C4-2B (cell line): ENCODE data around the gene SLAIN1.

Experiments
- H3K27ac ChIP-seq: fragments of 450-650 bp; 2 replicates; pipeline ENCODE4 v1.5.1; 2017
- ZFX ChIP-seq: fragments of 450-650 bp; IDR thresholded peaks from 2 replicates; pipeline ENCODE4 v1.6.1; 2017
- TF ChIP-seq, protein P1 (sequence below): fragments of 450-650 bp; conservative IDR thresholded peaks from 2 replicates; pipeline ENCODE4 v1.5.1; 2017; ENCODE audit warnings: mild to moderate bottlenecking

The SLAIN1 gene

DNA sequence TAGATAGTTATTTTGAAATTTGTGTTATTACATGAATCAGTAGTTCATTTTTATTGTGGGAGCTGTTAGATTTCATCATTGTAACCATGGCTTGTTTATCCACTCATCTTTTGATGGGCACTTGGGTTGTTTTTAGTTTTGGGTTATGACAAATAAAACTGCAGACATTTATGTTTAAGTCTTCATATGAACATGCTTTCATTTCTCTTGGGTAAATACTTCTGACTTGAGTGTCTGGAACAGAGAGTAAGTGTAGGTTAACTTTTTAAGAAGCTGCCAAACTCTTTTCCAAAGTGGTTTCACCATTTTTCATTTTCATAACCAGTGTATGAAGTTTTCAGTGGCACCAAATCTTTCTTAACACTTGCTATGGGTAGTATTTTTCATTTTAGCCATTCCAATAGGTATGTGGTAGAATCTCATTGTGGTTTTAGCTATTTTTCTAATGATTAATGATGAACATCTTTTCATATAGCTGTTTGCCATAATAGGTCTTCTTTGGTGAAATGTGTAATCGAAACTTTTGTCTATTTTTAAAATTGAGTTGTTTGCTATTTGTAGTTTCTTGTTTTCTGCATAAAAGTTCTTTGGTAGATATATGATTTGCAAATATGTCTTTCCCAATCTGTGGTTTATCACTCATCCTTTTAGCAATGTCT lies 17.9 kb downstream of the SLAIN1 start:
- no peak overlapping the region for H3K27ac ChIP-seq
- TF ChIP-seq ZFX, result no peak
- TF ChIP-seq, protein P1, sequence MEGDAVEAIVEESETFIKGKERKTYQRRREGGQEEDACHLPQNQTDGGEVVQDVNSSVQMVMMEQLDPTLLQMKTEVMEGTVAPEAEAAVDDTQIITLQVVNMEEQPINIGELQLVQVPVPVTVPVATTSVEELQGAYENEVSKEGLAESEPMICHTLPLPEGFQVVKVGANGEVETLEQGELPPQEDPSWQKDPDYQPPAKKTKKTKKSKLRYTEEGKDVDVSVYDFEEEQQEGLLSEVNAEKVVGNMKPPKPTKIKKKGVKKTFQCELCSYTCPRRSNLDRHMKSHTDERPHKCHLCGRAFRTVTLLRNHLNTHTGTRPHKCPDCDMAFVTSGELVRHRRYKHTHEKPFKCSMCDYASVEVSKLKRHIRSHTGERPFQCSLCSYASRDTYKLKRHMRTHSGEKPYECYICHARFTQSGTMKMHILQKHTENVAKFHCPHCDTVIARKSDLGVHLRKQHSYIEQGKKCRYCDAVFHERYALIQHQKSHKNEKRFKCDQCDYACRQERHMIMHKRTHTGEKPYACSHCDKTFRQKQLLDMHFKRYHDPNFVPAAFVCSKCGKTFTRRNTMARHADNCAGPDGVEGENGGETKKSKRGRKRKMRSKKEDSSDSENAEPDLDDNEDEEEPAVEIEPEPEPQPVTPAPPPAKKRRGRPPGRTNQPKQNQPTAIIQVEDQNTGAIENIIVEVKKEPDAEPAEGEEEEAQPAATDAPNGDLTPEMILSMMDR, result no peak

GRCh38 chr13:77716692-77717091 lies 19.2 kb downstream of the SLAIN1 start:
- H3K27ac ChIP-seq, result no peak overlapping the region
- TF ChIP-seq, protein P1, result no peak
- no peak for TF ChIP-seq ZFX

DNA sequence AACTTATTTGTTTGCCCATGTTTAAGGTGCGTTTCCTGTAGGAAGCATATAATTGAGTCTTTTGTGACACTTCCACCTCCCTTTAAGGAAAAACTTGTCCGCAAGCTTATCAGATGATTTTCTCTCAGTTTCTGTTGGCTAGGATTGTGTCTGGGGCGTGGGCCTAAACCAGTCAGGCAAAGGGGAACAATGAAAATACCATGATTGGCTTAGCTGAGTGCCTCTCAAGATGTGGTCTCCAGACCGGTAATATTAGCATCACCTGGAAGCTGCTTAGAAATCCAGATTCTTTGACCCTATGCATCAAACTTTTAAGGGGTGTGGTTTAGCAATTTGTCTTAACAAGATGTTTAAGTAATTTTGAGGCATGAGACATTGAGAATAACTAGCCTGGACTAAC lies 20.0 kb downstream of the SLAIN1 start:
- no peak overlapping the region for H3K27ac ChIP-seq
- TF ChIP-seq, protein P1, result no peak
- TF ChIP-seq ZFX, result no peak

GRCh38 chr13:77719128-77719527 lies 21.6 kb downstream of the SLAIN1 start:
- H3K27ac ChIP-seq, result no peak overlapping the region
- TF ChIP-seq, protein P1, result no peak

- TF ChIP-seq ZFX, result no peak
- TF ChIP-seq, protein P1, result no peak
- no peak overlapping the region for H3K27ac ChIP-seq
These were observed 23.5 kb downstream of the SLAIN1 start for GRCh38 chr13:77720988-77721387.

DNA sequence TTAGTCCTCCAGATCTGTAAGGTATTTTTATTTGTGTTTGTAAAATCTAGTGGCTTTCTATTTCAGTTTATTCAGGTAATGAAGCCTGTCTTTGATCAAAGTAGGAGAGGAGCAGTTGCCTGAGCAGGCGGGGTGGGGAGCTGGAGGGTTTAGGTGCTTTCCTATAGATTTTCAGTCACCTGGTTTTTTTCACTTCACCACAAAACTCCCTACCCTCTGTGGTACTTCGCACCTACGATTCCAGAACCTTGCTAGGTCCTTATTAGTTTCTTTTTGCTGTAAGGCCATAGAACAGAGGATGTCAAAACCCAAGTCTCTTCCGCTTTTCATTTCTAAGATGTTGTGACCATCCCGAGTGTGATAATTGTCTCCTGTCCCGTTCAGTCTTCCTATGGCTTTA lies 26.6 kb downstream of the SLAIN1 start:
- TF ChIP-seq, protein P1, result no peak
- no peak for TF ChIP-seq ZFX
- H3K27ac ChIP-seq, result no peak overlapping the region

DNA sequence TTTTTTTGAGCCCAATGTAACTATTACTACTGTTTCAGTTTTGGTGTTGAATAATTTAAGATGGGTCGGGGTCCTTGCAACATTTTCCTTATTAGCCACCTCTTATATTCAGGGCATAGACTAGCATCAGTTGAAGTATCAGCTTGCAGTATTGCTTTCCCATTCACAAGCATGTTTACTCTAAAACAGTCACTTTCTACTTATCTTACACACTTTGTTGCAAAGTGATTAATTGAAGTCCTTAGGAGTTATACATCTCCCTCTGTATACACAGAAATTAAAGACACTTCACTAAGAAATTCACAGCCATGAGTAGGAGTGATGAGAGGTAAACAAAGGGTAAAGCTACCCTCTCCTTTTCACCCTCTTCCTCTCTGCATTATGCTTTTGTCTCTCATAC lies 27.6 kb downstream of the SLAIN1 start:
- TF ChIP-seq, protein P1, result no peak
- TF ChIP-seq ZFX, result no peak
- no peak overlapping the region for H3K27ac ChIP-seq
